Measurements from ENCODE around the gene CD46.

DNA sequence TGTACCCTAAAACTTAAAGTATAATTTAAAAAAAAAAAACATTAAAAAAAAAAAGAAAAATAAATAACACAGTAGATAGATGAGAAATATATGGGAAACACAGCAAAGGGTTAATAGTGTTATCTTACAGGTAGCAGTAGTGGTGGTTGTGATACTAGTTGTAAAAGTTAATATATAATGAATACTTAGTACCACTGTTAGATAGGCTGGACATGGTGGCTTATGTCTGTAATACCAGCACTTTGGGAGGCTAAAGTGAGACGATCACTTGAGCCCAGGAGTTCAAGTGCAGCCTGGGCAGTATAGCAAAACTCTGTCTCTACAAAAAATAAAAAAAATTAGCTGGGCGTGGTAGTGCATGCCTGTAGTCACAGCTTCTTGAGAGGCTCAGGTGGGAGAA is 32.6 kb upstream of the CD46 start:
- TF ChIP-seq POLR2A (IDR thresholded peaks at IDR 0.05) = no peak
- TF ChIP-seq, protein P1, sequence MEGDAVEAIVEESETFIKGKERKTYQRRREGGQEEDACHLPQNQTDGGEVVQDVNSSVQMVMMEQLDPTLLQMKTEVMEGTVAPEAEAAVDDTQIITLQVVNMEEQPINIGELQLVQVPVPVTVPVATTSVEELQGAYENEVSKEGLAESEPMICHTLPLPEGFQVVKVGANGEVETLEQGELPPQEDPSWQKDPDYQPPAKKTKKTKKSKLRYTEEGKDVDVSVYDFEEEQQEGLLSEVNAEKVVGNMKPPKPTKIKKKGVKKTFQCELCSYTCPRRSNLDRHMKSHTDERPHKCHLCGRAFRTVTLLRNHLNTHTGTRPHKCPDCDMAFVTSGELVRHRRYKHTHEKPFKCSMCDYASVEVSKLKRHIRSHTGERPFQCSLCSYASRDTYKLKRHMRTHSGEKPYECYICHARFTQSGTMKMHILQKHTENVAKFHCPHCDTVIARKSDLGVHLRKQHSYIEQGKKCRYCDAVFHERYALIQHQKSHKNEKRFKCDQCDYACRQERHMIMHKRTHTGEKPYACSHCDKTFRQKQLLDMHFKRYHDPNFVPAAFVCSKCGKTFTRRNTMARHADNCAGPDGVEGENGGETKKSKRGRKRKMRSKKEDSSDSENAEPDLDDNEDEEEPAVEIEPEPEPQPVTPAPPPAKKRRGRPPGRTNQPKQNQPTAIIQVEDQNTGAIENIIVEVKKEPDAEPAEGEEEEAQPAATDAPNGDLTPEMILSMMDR (IDR thresholded peaks at IDR 0.05) = no peak

Measured in heart left ventricle (tissue), 13 donors.